A549 treated with RU486 at 1 μM for 4 hours (cell line): ENCODE results near the gene SEMA3A. TPM values are rescaled to one million over a fixed set of nuclear protein-coding genes. Genes with fewer than 3 reads are reported as not detected.

Source experiments
- total RNA-seq: library from RNA; stranded (reverse); fragments of 200-300 nt; extraction: Qiagen RNA extraction; gene quantifications from 5 replicates; pipeline ENCODE4 v1.2.3, GENCODE V29; 2022; ENCODE audit warnings: low read depth

Gene SEMA3A
- total RNA-seq, result 5.0 to 7.0 TPM (median 6.4 TPM) in 5 replicates

GRCh38 chr7:84194484-84195271 lies at the start of gene SEMA3A:
Gene SEMA3A (minus strand): TSS chr7:84194789. CDS start chr7:84194586, 203 bp downstream.

